GM18498 (cell line): ENCODE data around the gene MIOX.
"Not testable (repeated sequence)": the region's sequence is repeated elsewhere in the genome, so short reads cannot be mapped to it uniquely, and the experiment has no call there.

Experiments used
- ATAC-seq: cut with Tn5 transposase; IDR thresholded peaks from one replicate; pipeline ENCODE4 v1.9.1; 2021; ENCODE audit warnings: mild to moderate bottlenecking, moderate library complexity; ENCODE audit not compliant: unreplicated experiment

MIOX gene

DNA sequence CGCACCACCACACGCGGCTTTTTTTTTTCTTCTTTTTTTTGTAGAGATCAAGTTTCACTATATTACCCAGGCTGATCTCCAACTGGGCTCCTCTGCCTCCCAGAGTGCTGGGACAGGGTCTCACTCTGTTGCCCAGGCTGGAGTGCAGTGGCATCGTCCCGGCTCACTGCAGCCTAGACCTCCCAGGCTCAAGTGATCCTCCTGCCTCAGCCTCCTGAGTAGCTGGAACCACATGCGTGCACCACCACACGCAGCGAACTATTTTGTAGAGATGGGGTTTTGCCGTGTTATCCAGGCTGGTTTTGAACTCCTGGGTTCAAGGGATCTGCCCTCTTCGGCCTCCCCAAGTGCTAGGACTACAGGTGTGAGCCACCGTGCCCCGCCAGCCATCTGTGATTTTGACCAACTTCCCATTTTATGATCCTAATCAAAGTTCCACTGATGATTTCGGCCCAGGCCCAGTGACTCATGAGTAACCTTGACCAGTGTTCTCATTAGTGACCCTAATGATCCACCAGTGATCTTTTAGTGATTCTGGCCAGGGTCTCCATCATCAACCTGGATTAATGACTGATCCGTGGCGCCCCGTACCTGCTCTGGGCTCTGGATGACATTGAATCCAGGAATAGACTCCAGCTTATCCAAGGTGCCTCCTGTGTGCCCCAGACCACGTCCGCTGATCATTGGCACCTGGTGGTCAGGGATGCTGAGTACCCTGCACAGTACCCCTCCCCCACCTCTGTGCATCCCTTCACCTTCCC, 41.4 kb downstream of the MIOX start:
- ATAC-seq = no peak

DNA sequence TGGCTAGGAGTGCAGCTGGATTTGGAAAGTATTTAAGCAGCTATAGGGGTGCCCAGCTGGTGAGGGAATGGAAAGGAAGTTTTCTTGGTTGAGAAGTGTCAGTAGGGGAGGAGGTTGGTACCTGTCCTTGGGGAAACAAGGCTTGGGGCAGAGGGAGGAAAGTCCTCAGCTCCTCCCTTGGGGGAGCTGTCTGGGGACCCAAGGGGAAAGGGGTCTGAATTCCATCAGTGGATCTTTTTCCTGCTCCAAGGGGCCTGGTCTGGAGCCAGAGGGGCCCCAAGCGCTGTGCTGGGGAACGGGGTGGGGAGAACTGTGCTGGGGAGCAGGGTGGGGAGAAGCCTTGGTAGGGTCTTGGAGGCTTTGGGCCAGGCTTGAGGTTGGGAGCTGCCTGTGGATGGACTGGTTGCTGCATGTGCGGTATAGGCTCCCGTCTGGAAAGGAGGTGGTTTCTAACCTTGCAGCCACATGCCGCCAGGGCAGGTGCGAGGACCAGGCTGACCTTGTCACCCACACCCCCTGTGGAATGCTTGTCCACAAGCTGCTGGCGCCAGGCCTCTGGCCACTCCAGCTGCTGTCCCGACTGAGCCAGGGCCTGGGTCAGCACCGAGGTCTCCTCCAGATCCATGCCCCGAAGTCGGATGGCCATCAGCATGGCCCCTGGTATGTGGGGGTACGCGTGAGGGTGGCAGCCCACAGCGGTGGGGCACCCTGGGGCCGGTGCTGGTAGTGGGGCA, 42.2 kb downstream of the MIOX start:
- no peak for ATAC-seq

DNA sequence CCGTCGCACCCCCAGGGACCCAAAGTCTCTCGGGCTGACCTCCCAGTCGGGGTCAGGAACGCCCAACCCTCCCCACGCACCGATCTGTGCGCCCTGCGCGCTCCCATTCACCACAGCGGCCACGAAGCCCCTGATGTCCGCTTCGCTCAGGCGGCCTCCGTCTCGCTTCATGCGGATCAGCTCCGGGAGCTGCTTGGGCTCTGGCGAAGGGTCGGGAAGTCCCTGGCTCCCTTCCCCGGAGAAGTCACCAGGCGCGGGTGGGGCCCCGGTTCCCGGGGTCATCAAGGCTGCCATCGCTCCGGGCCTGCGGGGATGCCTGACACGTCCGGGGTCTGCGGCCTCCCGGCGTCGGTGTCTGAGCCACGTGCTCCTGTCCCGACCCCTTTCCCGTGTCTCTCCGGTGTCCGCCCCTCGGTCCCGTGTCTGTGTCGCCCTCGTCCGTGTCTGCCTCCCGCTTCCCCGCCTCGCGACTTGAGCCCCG, 42.8 kb downstream of the MIOX start:
- no peak for ATAC-seq

DNA sequence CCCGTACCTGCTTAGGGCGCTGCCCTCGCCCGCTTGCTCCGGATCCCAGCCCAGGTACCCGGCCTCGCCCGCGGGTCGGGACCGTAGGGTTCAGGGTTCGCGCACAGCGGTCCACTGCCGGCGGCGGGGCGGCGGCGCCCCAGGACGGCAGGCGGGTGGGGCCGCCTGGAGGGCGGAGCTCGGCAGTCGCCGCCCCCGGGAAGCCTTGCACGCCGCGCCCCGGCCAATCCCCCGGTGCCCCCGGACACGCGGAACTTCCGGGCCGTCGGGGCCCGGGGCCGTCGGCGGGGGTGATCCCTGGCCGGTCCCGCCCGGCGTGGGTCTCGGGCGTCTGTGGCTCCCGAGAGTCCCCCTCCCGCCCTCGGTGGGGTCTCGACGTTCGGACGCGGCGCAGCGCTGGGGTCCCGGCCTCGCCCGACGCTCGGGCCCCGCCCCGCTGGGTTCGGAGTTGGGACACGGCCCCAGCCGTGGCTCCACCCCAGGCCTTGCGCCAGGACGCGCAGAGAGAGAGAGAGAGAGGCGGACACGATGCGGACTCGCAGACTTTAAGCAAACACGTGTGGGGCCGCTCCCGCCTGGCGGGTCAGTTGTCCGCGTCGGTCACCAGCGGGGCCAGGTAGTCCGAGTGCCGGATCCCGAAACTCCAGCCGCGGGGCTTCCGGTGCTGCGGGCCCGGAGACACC, 43.4 kb downstream of the MIOX start, which contains the start of gene TYMP:
TYMP (minus strand) TSS at position 116 of the 683 bp plus-strand sequence. CDS start 303 bp downstream, outside the sequence.
- peak; percentile 17 for ATAC-seq

DNA sequence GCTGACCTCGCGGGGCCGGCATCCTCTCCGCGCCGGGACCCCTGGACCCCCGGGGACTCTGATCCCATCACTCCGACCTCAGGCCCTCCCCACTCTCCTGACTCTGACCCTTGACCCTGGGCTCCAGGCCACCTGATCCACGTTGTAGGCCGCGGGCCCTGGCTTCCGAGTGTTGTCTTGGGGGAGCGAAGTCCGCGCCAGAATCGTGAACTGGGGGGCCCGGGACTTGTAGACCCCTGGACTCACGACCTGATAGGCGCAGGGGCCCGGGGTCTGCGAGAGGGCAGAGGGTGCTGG, 43.9 kb downstream of the MIOX start:
- ATAC-seq = no peak

DNA sequence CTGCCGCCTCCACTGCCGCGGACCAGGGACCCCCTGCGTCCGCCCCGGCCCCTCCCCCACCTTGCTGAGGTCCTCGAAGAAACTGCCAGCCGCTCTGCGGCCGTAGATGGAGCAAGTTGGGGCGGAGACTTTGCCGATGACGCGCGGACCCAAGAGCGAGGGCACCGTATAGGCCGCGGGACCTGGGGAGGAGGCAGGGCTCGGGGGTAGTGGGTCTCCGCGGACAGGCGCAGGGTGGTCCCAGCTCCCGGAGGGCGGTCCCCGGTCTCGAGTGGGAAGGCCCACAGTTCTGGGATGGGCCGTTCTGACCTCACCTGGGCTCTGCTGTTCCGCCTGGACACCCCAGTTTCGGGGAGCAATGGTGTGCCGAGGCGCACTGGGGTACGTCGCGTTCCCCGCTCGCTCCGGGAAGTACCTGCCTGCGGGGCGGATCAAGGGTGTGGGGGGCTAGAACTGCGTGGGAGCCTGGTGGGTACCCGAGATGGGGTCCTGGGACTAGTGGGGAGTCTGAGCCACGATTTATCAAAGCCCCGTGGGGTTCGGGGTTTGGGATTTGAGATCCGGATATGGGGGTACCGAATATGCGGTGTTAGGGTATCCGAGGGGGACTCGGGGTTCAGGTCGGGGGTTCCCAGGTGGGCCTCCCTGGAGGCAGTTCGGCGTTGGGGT, 44.4 kb downstream of the MIOX start:
- ATAC-seq = peak; percentile 27

DNA sequence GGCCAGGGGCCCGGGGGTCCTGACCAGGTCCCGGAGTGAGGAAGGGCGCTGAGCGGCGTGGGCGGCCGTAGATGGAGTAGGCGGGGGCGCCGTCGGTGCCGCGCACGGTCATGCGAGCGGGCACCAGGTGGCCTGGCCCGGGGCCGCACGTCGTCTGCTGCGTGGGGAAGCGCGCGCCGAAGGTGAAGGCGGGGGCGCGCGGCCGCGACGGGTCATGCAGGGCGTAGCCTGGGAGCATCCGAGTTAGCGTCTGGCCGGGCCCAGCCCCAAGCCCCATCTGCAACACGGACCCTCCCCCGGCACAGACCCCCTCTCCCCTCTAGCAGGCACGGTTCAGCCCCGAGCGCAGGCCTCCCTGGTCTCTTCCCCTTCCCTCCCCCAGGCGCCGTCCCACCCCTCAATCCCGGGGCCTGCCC, 44.9 kb downstream of the MIOX start:
- peak; percentile 37 for ATAC-seq

DNA sequence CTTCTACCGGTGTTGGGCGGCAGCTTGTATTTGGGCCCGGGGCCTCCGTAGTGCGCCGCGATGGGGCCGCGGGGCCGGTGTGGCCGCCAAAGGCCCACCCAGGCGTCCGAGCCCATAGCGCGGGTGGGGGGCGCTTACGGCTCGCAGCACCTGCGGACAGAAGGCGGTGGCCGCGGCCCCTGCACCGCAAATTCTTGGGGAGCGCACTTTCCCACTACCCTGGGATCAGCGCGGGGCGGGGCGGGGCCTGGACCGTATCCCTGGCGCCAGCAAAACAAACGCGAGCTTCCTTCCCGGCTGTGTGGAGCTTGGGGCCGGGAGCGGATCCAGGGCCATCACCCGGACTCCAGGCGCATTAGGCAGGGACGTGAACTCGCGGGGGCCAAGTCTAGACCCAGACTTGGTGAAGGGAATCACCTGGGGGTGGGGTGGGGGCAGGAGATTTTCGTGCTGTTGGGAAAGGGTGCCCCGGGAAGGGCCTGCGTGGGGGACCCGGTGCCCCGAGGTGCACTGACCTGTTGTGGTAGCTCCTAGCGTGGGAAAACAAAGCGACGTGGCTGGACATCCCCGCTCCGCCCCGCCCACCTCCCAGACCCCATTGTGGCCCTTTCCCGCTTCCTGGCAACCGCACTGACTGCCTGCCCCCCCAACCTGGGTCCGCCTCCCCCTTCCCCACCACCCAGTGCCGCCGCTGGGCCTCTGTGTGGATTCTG, 45.5 kb downstream of the MIOX start:
- no peak for ATAC-seq

DNA sequence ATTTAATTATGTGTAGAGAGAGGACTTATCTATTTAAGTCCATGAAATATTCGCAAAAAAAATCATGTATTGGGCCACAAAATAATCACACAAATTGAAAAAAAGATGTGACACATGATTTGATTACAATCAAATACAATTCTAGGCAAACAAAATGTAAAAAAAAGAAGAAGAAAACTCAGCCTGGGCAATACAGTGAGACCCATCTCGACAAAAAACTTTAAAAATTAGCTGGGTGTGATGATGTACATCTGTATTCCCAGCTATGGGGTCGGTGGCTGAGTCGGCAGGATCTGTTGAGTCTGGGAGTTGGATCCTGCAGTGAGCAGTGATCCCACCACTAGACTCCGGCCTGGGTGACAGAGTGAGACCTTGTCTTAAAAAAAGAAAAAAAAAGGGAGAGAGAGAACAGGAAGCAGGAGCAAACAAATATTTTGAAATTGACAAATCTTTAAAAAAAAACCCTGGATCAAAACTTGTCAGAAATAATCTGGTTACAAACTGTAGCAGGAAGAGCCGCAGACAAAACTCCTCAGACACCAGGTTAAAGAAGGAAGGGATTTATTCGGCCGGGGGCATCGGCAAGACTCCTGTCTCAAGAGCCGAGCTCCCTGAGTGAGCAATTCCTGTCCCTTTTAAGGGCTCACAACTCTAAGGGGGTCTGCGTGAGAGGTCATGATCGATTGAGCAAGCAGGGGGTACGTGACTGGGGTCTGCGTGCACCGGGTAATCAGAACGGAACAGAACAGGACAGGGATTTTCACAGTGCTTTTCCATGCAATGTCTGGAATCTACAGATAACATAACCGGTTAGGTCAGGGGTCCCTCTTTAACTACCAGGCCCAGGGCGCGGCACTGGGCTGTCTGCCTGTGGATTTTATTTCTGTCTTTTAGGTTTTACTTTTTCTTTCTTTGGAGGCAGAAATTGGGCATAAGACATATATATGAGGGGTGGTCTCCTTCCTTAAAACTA, 46.5 kb downstream of the MIOX start:
- no peak for ATAC-seq

DNA sequence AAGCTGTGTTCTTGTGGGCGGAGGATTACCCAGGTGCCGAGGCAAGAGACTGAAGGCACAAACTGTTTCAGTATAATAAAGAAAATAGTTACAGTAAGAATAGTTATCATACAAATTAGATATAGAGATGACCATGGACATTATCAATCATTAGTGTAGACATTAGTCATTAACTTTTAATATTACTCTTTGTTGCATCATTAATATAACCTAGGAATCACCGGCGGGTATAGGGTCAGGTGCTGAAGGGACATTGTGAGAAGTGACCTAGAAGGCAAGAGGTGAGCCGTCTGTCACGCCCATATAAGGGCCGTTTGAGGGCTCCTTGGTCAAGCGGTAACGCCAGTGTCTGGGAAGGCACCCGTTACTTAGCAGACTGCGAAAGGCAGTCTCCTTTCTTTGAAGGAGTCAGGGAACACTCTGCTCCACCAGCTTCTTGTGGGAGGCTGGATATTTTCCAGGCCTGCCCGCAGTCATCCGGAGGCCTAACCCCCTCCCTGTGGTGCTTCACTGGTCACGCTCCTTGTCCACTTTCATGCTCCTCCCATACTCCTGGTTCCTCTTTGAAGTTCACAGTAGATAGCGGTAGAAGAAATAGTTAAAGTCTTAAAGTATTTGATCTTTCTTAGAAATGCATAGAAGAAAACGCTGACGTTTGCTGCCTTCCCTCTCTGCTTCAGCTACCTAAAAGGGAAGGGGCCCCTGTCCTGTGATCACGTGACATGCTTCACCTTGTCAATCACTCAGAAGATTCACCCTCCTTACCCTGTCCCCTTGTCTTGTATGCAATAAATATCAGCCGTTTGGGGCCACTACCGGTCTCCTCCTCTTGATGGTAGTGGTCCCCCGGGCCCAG, 47.4 kb downstream of the MIOX start:
- not testable (repeated sequence) for ATAC-seq

DNA sequence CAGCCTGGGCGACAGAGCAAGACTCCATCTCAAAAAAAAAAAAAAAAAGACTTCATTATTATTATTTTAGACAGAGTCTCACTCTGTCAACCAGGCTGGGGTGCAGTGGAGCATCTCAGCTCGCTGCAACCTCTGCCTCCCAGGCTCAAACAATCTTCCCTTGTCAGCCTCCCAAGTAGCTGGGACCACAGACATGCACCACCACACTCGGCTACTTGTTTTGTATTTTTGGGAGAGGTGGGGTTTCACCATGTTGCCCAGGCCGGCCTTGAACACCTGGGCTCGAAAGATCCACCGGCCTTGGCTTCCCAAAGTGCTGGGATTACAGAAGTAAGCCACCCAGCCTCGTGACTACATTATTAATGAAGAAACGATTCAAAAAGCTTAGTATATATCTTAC, 48.5 kb downstream of the MIOX start:
- no peak for ATAC-seq

DNA sequence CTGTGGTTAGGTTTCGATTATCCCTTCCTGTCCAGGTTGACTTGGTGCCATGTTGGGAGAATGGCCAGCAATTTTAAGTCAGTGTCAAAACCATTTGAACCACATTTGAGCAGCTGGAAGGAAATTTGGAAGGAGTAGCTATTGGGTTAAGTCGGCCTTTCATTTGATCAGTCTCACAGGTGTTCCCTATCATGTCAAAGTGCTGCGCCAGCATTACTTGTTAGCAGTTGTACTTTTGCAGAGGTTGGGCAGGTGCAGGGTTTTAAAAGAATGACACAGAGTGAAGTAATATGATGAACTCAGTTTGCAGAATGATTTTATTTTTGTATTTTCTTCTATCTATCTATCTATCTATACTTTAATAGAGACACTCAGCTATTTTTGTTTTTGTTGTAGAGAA, 49.6 kb downstream of the MIOX start:
- ATAC-seq = no peak

DNA sequence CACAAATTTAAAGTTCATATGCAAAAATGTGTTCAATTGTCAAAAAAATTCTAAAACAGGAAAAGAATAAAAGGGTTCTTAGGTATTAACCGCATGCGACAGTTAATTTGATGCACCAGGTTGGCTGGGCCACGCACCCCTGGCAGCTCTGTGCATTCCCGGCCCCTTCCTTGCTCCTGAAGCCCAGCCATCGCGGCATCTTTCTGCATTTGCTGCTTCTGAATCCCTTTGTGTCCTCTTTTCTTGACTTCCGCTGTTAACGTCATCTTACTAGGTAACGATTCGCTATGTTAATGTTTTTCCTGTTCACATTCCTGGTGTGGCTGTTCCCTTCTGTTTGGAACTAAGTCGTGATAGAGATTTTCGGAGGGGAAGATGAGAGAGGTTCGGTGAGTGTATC, 51.1 kb downstream of the MIOX start:
- no peak for ATAC-seq
